ENCODE measurements around the gene TFPT. TPM values are rescaled to one million over a fixed set of nuclear protein-coding genes. Genes with fewer than 3 reads are reported as not detected.

The TFPT gene
- total RNA-seq, 3 donors from 2014 or later = 9.8 to 18.2 (median 15.3) TPM

DNA sequence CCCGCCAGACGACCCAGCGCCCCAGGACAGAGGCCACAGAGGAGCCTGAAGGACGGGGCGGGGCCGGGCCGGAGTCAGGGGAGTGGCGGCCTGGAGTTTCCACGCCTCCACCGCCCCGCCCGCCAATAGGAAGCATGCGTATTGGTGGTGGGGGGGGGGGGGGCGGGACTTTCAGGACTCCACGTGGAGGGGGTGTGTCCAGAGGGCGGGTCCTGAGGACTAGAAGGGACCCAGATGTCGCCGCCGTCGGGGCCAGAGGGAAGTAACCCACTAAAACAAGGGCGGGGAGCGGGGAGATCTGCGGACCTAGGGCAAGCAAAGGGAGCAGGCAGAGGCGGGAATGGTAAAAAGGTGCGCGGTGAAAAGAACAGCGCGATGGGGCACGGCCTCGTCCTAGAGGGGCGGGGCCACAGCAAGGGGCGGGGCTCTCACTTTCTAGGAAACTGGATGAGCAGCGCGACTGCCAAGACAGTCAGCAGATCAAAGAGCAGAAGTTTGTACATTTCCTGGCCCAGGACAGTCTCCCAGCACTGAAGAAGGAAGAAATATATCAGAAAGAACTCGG is 46.9 kb upstream of the TFPT start:
- intact Hi-C loops (cut with DNase I, micrococcal nuclease) = no loop called here

GRCh38 chr19:54160854-54161253 is 45.4 kb upstream of the TFPT start:
- Histone ChIP-seq H3K9me3 (no peaks in the 10 kb centered on the region), H3K4me3 (no peak overlapping the region), H3K4me1 (ENCODE audit: low read depth) (peaks cover 54% of the 10 kb centered on the region), H3K36me3 (ENCODE audit: low read depth) (peaks cover 2% of the 10 kb centered on the region)
- ATAC-seq (no peak), DNase-seq (no peak)
- TF ChIP-seq CTCF (IDR thresholded peaks at IDR 0.05) = no peak
- intact Hi-C loops (cut with DNase I, micrococcal nuclease) = no loop called here

More for the DNA sequence above, 46.9 kb upstream of the TFPT start:
- TF ChIP-seq CTCF (IDR thresholded peaks at IDR 0.05) = no peak
- no peaks in the 10 kb centered on the region for H3K9me3 ChIP-seq
- peak; percentile 64 for ATAC-seq
- no peaks in the 10 kb centered on the region for H3K36me3 ChIP-seq (ENCODE audit: low read depth)
- H3K4me1 ChIP-seq (ENCODE audit: low read depth) = peaks cover 54% of the 10 kb centered on the region
- peak; percentile 93 to 96 (median 94) for DNase-seq
- no peak overlapping the region for H3K4me3 ChIP-seq

GRCh38 chr19:54160182-54160811 is 44.8 kb upstream of the TFPT start:
- Histone ChIP-seq H3K4me1 (ENCODE audit: low read depth) (peaks cover 54% of the 10 kb centered on the region), H3K9me3 (no peaks in the 10 kb centered on the region), H3K4me3 (peak overlapping the region; percentile 43), H3K36me3 (ENCODE audit: low read depth) (peaks cover 7% of the 10 kb centered on the region)
- ATAC-seq (no peak), DNase-seq (peak in 2 of 3 donors; percentile 53 to 72)
- intact Hi-C loops (cut with DNase I, micrococcal nuclease) = no loop called here
- TF ChIP-seq CTCF (IDR thresholded peaks at IDR 0.05) = no peak

DNA sequence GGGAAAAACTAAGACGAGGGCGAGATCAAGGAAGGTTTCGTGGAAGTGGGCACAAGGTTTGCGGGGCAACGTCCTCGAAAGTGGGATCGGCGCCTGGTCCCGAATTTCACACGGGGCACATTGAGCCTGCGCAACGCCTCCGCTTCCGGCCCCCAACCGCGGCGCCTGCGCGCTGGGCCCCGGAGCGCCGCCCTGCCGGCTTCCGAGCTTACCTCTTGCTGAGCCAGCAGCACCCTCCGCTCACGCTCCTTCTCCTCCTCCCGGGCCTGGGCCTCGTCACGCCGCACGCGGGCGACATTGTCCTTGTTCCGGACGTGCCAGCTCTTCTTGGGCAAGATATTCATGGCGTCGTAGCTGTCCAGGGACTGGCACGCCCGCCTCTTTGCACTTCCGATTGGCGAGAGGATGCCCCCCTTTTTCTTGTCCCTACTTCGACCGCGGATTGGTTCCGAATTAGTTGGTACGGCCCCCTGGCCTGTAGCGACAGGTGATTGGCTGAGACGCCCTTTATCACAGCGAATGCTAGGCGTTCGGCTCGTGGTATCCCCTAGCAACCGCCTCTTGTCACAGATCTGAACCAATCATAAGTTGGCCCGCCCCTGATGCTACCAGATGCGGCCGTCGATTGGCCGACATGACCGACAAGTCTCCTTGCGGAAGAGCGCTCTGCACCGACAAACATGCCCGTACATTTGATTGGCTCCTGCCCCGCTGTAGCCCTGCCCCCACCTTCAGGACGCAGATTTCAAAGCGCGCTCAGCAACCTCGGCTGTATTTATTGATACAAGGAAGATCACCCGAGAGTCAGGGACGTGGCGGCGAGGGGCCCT is 44.1 kb upstream of the TFPT start, which contains the start of gene LENG1:
LENG1 (minus strand) TSS at position 370 of the 830 bp plus-strand sequence; CDS start at position 344, 26 bp downstream.
- ATAC-seq = peak; percentile 82
- peak; percentile 98 to 100 (median 100) for DNase-seq
- intact Hi-C loops (cut with DNase I, micrococcal nuclease) = no loop called here
- peaks cover 7% of the 10 kb centered on the region for H3K36me3 ChIP-seq (ENCODE audit: low read depth)
- peaks cover 50% of the 10 kb centered on the region for H3K4me1 ChIP-seq (ENCODE audit: low read depth)
- H3K4me3 ChIP-seq = peak within 1 kb of the TSS; percentile 43
- TF ChIP-seq CTCF (IDR thresholded peaks at IDR 0.05) = peak; percentile 18
- H3K9me3 ChIP-seq = no peaks in the 10 kb centered on the region

- no peak for TF ChIP-seq CTCF (IDR thresholded peaks at IDR 0.05)
- Histone ChIP-seq H3K9me3 (no peaks in the 10 kb centered on the region), H3K4me1 (ENCODE audit: low read depth) (peaks cover 43% of the 10 kb centered on the region), H3K4me3 (peak overlapping the region; percentile 43), H3K36me3 (ENCODE audit: low read depth) (peaks cover 7% of the 10 kb centered on the region)
- intact Hi-C loops (cut with DNase I, micrococcal nuclease) = no loop called here
- ATAC-seq (no peak), DNase-seq (peak in 1 of 3 donors; percentile 40)
Observed at GRCh38 chr19:54158812-54159351, 43.4 kb upstream of the TFPT start.
